Kidney (tissue), 14 donors: ENCODE data around the gene CNOT3. TPM values are rescaled to one million over a fixed set of nuclear protein-coding genes. Genes with fewer than 3 reads are reported as not detected.

Experiments used
- DNase-seq, 5 donors: peaks; one replicate each; pipeline ENCODE4 v3.0.0-alpha.2; 2013 to 2020
- FAIRE-seq: peaks from 2 replicates; lab custom pipeline; 2012; peaks lifted over from hg19 to GRCh38; lab: Jason Lieb, UNC
- H3K27ac ChIP-seq, 2 donors: one replicate each; pipeline ENCODE4 v1.7.0; 2013; ENCODE audit warnings: low read depth in 2 of 2, low read length in 2 of 2, inconsistent platforms in 1 of 2
- H3K27me3 ChIP-seq: one replicate; pipeline ENCODE4 v1.7.1; 2013; ENCODE audit warnings: low read length, inconsistent platforms; ENCODE audit not compliant: control insufficient read depth, insufficient read depth
- H3K36me3 ChIP-seq, 3 donors: one replicate each; pipeline versions ENCODE4 v1.7.0 to v1.7.1; 2013; ENCODE audit warnings: low read length in 3 of 3, control low read depth in 1 of 3, inconsistent platforms in 1 of 3; ENCODE audit not compliant: insufficient read depth in 3 of 3, control insufficient read depth in 2 of 3
- H3K4me1 ChIP-seq, 3 donors: one replicate each; pipeline versions ENCODE4 v1.7.0 to v1.7.1; 2013; ENCODE audit warnings: low read length in 3 of 3, inconsistent platforms in 1 of 3, low read depth in 1 of 3; ENCODE audit not compliant: control insufficient read depth in 2 of 3, insufficient read depth in 2 of 3
- H3K4me3 ChIP-seq, 3 donors: one replicate each; pipeline versions ENCODE4 v1.7.0 to v1.8.1; 2013; ENCODE audit warnings: low read length in 3 of 3, control low read depth in 1 of 3, inconsistent platforms in 1 of 3
- H3K9ac ChIP-seq, 3 donors: one replicate each; pipeline versions ENCODE4 v1.7.0 to v1.7.1; 2013; ENCODE audit warnings: low read length in 3 of 3, control low read depth in 1 of 3, inconsistent platforms in 1 of 3
- H3K9me3 ChIP-seq, 3 donors: one replicate each; pipeline versions ENCODE4 v1.7.0 to v1.7.1; 2013; ENCODE audit warnings: low read length in 3 of 3, control low read depth in 1 of 3, inconsistent platforms in 1 of 3; ENCODE audit not compliant: control insufficient read depth in 2 of 3, insufficient read depth in 1 of 3
- intact Hi-C: fragments of 100-400 bp; cut with DNase I; formaldehyde crosslinking; loops from one replicate; pipeline ENCODE4 v1.11.1; 2022
- polyA plus RNA-seq: library from polyadenylated mRNA; stranded (reverse); fragments of 350-450 nt; fragmentation: Illumina TruSeq; extraction: RNeasy Lipid Tissue Mini Kit (QIAGEN cat#74804); gene quantifications from one replicate; pipeline ENCODE4 v1.2.3, GENCODE V29; 2014; ENCODE audit warnings: low read depth, low replicate concordance; ENCODE audit not compliant: insufficient read depth
- total RNA-seq: library from RNA; stranded (reverse); fragmentation: NEBNext Ultra II Directional; extraction: Animal tissue kit (Norgen Biotek cat#: 25700); gene quantifications from one replicate; pipeline ENCODE4 v1.2.1, GENCODE V29; 2021
- TF ChIP-seq, protein P1 (sequence below): IDR thresholded peaks from 3 replicates; pipeline ENCODE4 v1.5.1; 2012; ENCODE audit warnings: mild to moderate bottlenecking, moderate library complexity, borderline replicate concordance; ENCODE audit not compliant: insufficient read depth; ENCODE audit errors: extremely low read depth
- donor health status: control.
- donor health status: control.
- donor health status: control.
- donor health status: control.
- donor health status: control.
- donor health status: DM: yes; HTN: yes; CAD: no.
- donor health status: Normal renal cell carcinoma (clear cell type).

CNOT3 gene
- total and polyA plus RNA-seq, 2 donors from 2014 or later: 30.8 to 38.1 TPM

DNA sequence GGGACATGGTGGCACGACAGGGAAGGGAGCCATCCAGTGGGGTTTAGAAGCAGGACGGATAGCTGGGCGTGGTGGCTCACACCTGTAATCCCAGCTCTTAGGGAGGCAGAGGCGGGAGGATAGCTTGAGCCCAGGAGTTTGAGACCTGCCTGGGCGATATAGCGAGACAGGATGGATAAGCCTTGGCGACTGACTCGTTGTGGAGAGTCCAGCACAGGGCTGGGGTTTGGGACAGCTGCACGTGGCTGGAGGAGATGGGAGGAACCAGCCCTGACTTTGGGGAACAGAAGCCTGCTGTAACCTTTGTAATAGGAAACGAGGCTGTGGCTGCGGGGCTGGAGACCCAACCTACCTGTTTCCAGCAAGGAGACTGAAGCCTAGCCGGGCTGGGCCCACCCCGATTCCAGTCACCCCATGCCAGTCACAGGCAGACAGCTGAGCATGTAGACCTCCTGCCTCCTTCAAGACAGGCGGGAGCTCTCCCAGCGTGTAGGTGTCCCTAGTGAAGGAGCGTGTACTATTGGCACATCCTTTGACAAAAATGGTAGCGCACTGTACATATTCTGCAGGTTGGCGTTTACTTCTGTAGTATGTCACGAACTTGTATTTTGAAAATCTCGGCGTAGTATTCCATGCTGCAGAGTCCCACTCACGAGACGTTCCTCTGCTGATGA lies 13.9 kb downstream of the CNOT3 start:
- no peak for FAIRE-seq
- intact Hi-C loops: no loop called here

DNA sequence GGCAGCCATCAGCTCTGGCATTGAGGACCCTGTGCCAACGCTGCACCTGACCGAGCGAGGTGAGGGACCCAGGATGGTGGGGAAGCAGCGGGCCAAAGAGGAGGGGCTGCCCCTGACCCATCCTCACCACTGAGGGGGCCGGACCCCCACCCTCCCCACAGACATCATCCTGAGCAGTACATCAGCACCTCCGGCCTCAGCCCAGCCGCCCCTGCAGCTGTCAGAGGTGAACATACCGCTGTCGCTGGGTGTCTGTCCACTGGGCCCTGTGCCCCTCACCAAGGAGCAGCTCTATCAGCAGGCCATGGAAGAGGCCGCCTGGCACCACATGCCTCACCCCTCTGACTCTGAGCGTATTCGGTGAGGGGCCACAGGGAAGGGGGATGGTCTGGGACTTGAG lies 14.7 kb downstream of the CNOT3 start:
- Histone ChIP-seq H3K9me3 (no peaks in the 10 kb centered on the region), H3K36me3 (peaks cover 6 to 44% (median 38%) of the 10 kb centered on the region in 3 donors), H3K27ac (no peak overlapping the region), H3K27me3 (no peaks in the 10 kb centered on the region), H3K9ac (no peak overlapping the region), H3K4me1 (no peaks in the 10 kb centered on the region), H3K4me3 (no peak overlapping the region)
- intact Hi-C loops: no loop called here
- DNase-seq (peak in 1 of 5 donors; percentile 73), FAIRE-seq (no peak)
- TF ChIP-seq, protein P1, sequence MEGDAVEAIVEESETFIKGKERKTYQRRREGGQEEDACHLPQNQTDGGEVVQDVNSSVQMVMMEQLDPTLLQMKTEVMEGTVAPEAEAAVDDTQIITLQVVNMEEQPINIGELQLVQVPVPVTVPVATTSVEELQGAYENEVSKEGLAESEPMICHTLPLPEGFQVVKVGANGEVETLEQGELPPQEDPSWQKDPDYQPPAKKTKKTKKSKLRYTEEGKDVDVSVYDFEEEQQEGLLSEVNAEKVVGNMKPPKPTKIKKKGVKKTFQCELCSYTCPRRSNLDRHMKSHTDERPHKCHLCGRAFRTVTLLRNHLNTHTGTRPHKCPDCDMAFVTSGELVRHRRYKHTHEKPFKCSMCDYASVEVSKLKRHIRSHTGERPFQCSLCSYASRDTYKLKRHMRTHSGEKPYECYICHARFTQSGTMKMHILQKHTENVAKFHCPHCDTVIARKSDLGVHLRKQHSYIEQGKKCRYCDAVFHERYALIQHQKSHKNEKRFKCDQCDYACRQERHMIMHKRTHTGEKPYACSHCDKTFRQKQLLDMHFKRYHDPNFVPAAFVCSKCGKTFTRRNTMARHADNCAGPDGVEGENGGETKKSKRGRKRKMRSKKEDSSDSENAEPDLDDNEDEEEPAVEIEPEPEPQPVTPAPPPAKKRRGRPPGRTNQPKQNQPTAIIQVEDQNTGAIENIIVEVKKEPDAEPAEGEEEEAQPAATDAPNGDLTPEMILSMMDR: no peak

More for the DNA sequence above, 13.9 kb downstream of the CNOT3 start:
- no peak overlapping the region for H3K27ac ChIP-seq
- no peaks in the 10 kb centered on the region for H3K27me3 ChIP-seq
- no peaks in the 10 kb centered on the region for H3K4me1 ChIP-seq
- no peak overlapping the region for H3K4me3 ChIP-seq
- DNase-seq: no peak
- H3K9me3 ChIP-seq: no peaks in the 10 kb centered on the region
- peaks cover 3 to 52% (median 41%) of the 10 kb centered on the region in 3 donors for H3K36me3 ChIP-seq
- H3K9ac ChIP-seq: no peak overlapping the region
- TF ChIP-seq, protein P1: no peak

DNA sequence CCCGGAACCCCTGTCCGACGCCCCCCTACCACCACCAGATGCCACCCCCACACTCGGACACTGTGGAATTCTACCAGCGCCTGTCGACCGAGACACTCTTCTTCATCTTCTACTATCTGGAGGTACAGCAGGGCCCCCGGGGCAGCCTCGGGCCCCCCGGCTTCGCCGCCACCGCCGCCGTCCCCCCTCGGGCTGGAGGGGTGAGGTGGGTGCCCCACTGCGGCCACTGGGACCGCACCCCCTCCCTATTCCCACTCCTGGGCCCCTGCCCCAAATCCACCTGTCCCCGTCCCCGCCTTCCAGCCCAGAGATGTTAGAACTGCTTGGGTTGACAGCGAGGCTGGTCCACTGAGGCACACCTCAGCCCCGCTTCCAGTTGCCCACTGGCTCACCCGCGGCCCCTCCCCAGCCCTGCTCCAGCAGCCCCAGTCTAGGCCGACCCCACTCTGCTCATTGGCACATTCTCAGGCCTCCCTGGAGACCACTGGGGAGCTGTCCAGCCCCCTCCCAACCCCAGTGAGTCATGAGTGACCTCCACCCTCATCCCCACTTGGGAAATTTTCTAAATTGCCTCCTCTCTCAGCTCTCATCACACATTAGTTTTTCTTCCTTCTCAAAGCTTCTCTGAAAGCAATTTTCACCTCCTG lies 15.4 kb downstream of the CNOT3 start:
- H3K36me3 ChIP-seq: peaks cover 6 to 47% (median 35%) of the 10 kb centered on the region in 3 donors
- no peak for FAIRE-seq
- TF ChIP-seq, protein P1: no peak
- H3K4me3 ChIP-seq: no peak overlapping the region
- intact Hi-C loops: no loop called here
- no peaks in the 10 kb centered on the region for H3K9me3 ChIP-seq
- DNase-seq: peak in 1 of 5 donors; percentile 66
- no peaks in the 10 kb centered on the region for H3K27me3 ChIP-seq
- peaks cover 0 to under 1% (median 0%) of the 10 kb centered on the region in 3 donors for H3K4me1 ChIP-seq
- no peak overlapping the region for H3K27ac ChIP-seq
- no peak overlapping the region for H3K9ac ChIP-seq
